Dermis blood vessel endothelial cell (primary cell): ENCODE data around the gene CNDP1. TPM values are rescaled to one million over a fixed set of nuclear protein-coding genes. Genes with fewer than 3 reads are reported as not detected.

Experiments used
- DNase-seq: peaks from one replicate; pipeline ENCODE4 v3.0.0; 2010
- total RNA-seq: library from RNA; depleted of rRNA; stranded (reverse); fragments of >200 nt; gene quantifications from 2 replicates; pipeline ENCODE4 v1.2.3, GENCODE V29; 2014

Gene CNDP1
- total RNA-seq, 1 donor from 2014 or later = not detected

DNA sequence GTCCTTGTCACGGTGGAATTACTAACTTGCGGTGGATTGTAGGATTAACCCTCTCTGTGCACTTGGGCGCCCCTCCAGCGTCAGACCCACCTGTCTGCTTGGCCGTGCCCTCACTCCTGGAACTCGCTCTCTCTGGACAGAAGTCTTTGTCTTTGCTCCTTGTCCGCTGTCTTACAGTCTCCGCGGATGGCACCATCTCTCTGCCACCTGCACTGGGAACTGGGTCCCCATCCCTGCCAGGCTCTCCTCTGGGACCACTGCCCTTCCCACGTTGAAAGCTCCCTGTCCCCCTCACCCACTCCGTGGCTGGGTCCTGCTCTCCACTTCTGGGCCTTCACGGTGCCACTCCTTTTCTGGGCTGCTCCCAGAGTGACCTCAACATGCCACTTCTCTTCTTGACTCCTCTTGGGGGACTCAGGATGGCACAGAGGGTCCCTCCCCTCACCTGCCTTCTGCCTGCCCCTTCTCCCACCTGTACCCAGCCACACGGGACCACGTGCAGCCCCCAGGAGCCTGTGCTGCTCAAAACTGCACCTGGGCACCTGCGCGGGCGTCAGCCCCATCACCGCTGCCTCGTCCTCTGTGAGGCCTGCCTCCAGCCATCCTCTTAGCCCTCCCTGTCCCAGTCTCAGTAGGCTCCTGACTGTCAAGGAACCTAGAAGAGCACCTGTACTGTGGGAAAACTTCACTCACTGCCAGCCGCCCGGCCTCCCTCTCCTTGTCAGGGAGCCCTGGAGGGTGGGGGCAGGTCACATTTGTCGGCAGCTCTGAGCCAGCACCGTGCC is 27.0 kb upstream of the CNDP1 start:
- DNase-seq = no peak

DNA sequence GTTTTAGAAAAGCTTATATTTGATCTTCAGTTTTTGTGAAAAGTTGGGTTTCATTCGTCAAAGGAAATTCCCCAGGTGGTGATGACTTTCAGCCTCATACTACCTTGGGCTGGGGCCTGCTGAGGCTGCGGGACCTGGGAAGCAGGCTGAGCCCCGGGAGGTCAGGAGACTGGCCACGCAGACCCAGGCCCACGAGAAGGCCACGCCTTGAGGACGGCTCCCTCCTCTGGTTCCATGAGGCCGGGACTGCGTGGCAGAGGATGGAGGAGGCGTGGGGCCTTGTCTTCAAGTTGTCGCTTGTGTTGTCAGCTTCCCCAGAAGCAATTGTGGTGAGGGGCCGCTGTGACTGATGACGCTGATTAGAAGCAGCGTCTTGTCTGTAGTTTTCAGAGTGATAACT is 26.4 kb upstream of the CNDP1 start:
- no peak for DNase-seq

DNA sequence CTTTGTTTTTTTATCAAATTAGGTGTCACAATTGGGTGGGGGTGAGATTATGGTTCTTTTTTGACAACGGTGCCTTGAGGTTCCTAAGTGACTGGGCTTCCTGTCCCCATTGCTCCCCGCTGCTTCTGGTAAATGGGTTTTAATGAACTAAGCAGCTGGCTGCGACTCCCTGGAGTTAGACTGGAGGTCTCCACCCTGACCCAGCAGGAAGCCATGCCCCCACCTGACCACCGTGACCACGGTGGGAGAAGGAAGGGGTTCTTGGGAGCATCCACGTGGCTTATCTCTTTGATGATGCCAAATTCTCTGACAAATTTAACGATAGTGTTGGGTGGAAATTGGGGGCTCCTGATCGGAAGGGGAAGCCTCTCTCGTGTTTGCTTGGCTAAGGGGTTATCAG is 25.9 kb upstream of the CNDP1 start:
- DNase-seq = no peak

DNA sequence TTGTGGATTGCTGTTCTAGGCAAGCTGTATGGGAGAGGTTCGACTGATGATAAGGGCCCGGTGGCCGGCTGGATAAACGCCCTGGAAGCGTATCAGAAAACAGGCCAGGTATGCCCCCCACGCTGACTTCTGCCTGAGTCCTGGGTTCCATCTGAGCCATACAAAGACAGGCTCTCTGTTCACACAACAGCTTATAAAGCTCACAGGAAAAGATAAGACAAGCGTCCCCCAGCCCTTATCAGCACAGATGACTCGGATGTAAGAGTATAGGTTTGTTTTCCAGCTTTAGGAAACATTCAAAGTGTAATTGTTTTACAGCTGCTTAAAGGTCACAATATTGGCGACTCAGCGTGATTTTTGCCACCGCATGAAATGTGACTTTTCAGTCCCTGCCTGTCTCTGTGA is 25.5 kb upstream of the CNDP1 start:
- DNase-seq = no peak

DNA sequence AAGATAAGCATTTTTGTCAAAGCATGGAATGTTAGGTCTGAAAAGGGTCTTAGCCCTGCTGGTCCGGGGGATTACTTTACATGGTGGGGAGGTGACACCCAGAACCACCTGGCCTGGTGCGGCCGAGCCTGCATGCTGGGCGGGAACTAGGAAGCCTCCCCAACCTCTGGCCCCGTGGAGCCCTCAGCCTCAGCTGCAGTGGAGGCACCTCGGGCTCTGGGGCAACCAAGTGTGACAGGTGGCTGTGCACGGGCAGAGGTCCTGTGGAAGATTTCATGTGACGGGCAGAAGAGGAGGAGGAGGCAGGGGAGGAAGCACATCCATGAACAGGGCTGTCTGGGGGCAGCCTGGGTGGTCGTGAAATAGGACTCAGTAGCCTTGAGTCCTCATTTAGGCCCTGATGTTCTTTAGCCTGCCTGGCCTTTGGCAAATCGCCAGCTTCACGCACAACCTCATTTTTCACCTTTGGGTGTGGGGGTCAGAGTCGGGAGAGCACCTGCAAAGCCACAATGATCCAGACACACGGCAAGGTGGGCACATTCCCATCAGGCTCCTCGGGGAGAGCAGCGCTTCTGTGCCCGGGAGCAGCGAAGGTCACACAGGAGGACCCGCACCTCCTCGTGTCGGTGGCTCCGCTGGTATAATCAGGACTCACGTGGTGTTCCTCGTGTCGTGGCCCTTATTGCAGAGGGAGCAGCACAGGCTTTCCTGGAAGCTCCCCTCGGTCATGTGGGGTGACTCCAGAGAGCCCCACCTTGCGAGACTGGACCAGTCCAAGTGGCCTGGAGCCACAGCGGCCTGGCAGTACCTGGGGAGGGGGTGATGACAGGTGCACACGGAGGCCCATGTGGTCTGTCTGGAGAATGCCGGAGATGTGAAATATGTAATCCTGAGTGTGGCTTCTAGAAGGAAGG is 24.2 kb upstream of the CNDP1 start:
- DNase-seq = no peak

DNA sequence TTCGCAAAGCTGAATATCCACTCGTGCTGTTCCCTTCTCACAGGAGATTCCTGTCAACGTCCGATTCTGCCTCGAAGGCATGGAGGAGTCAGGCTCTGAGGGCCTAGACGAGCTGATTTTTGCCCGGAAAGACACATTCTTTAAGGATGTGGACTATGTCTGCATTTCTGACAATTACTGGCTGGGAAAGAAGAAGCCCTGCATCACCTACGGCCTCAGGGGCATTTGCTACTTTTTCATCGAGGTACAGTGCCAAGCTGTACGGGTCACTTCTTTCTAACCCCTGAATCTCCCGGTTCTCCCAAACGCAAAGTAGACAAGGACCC is 23.6 kb upstream of the CNDP1 start:
- no peak for DNase-seq

DNA sequence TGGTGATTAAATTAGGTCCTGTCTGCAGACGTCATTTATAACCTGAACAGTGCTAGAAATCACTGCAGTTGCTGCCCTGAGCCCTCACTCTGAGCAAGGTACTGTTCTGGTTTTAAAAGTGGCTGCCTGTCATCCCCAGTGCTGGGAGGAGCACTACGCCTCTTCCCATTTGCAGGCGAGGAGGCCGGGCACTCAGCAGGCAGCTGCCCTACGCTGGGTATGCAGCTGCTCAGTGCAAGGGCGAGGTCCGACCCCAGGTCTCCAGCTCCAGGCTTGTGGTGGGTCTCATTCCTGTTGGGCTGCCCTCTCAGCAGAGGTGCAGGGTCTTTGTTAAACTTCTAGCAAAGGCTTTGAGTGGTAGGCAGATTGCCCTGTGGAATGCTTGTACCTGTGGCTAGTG is 22.5 kb upstream of the CNDP1 start:
- DNase-seq = no peak

DNA sequence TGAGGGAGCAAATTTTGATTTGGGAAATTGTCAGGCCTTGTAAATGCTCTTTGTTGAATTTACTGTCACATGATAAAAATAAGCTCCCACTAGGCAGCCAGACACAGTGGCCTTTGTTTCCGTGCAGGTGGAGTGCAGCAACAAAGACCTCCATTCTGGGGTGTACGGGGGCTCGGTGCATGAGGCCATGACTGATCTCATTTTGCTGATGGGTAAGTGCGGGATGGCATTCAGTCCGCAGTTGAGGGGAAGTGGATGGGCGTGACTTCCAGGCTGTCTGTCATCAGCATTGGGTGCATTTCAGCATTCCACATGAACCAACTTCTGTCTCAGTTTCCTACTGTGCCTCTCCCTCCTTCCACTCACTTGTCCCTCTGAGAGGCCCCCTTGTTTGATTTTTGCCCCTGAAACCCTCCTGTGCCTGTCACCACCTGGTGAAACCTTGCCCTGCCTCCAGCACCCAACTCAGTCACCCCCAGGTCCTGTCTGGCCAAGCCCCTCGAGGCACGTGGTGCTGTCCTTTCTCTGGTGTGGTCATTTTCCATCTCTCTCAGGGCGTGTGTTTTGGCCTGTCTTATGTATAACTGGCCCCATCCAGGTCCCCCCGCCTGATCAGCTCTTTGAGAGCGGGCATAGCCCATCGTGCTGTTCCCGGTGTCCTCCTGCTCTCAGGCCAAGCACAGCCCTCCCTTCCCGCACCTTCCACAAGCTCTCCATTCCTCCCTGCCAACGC is 21.8 kb upstream of the CNDP1 start:
- no peak for DNase-seq

DNA sequence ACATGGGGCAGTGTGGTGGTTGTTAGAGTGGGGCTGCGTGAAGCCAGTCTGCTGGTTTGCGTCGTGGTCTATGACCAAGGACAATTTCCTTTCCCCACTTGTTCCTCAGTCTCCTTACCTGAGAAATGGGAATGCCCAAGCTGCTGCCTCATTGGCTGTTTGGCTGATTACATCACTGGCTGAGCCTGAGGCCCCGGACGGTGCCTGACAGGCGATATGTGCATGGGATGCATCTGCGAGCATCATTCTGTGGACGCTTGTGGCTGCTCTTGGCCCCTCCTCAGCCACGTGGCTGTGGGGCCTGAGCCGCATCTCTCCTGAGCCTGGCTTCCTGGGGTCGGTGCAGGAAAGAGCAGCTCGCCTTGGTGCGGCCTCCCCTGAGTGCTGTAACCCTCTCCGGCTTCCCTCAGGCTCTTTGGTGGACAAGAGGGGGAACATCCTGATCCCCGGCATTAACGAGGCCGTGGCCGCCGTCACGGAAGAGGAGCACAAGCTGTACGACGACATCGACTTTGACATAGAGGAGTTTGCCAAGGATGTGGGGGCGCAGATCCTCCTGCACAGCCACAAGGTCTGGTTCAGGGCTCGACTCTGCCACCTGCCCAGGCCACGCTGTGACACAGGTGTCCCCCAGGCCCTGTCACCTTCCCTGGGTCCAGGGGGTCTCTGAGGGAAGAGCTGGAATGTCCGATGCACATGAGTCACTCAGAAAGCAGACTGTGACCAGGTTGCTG is 21.0 kb upstream of the CNDP1 start:
- no peak for DNase-seq

DNA sequence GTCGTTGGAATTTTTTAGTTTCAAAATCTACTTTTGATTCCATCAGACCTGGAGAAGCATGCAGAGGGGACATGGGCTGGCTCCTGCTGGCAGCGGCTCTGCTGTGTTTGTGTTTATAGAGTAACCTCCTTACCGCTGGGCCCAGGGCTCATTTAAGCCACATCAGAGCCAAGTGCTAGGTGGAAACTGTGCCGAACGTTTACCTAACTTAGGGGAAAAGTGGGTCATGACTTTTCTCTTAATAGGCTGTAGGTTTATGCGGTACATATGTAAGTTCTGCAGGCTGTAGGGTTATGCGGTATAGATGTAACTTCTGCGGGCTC is 20.5 kb upstream of the CNDP1 start:
- DNase-seq = no peak

DNA sequence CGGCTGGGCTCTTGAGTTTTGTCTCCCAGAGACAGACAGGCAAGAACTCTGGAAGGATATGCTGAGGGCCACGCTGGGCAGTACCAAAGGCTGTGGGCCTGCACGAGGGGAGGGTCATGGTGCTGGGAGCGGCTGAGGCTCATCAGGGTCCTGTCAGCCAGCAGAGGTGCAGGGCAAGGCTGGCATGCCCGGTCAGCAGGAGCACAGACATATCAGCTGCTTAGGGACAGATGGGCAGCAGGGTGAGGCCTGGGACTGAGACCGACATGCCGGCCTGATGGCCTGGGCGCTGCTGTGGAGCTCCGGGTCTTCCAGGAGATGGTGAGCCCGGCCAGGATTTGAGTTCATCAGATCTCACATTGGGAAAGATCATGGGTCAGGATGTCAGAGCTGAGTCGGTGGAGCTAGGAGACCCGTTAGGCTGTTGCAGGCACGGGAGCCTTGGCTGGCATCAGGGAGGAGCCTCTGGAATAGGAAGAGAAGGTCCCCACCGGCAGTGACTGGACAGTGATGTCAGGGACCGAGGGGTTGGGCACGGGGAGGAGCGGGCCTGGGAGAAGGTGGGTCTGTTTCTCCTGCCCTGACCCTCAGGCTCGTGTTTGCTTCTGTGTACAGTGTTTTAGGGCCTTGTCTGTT is 19.3 kb upstream of the CNDP1 start:
- no peak for DNase-seq

DNA sequence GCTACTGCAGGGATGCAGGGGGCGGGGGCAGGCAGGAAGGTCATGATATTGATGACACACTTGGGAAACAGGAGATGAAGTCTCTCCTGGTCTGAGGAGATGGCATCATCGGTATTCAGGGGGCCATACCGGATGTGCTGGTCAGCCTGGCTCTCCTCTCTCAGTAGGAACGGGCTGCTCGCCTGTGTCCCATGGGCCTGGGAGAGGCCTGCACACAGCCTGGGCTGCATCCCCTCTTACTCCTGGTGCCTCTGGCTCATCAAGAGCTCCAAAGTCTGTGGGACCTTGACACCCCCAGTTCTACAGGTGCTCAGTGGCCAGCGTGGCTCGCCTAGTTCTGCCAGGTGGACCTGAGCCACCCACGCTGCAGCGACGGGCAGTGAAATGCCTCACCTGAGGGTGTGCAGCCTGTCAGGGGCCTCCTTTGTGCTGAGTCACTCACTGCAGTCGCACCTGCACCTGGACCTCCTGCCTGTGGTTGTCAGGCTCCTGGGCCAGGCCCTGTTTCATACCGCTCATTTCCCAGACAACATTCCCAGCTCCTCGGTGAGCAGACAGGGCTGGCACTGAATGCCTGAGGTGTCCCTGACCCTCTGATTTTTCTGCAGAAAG is 18.6 kb upstream of the CNDP1 start:
- DNase-seq = no peak

DNA sequence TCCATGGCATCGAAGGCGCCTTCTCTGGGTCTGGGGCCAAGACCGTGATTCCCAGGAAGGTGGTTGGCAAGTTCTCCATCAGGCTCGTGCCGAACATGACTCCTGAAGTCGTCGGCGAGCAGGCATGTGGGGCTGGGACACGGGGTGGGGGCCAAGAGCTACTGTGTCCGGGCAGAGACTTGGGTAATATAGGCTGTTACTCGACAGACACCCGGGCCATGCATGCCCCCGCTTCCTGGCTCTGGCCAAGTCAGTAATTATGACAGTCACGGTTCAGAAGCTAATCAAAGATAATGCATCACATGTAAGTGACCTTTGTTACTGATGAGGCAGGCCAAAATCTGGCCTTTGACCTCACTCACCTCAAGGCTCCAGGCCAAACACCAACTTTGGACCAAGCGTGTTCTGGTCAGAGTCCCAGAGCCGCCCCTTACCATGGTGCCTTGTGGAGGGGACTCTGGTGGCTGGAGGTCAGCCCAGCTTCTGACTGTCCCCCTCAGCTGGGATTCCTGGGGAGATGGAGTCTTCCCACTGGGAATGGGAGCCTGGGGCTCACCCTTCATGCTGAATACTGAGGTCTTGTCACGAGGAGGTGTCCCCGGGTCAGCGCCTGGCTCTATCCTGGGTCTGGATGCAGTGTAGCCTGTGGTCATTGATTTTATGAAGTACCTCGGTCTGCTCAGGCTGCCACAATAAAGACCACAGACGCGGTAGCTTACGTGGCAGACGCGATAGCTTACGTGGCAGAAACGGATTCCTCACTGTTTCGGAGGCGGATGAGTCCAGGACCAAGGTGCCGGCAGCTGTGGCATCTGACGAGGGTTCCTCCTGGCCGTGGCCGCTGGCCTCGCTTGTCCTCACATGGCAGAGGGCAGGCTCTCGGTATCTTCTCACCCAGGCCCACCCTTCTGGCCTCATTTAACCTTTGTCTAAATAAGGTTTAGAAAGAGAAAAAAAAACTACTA is 17.7 kb upstream of the CNDP1 start:
- no peak for DNase-seq

DNA sequence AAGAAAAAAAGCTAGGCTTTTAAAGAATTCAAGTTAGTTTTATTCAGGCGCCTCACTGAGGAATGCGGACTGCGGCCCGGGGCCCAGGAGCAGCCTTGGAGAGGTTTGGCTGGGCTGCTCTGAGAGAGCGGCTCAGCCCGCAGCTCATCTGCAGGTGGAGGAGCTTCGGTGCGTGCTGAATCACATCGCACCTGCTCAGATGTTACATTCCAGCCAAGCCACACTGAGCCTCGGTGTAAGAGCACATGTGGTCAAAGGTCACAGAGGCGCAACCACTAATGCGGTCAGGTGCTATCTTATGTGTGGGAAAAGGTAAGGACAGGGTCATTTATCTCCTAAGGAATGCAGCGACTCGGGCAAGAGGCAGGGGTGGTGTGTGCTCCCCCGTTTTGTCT is 17.1 kb upstream of the CNDP1 start:
- no peak for DNase-seq

DNA sequence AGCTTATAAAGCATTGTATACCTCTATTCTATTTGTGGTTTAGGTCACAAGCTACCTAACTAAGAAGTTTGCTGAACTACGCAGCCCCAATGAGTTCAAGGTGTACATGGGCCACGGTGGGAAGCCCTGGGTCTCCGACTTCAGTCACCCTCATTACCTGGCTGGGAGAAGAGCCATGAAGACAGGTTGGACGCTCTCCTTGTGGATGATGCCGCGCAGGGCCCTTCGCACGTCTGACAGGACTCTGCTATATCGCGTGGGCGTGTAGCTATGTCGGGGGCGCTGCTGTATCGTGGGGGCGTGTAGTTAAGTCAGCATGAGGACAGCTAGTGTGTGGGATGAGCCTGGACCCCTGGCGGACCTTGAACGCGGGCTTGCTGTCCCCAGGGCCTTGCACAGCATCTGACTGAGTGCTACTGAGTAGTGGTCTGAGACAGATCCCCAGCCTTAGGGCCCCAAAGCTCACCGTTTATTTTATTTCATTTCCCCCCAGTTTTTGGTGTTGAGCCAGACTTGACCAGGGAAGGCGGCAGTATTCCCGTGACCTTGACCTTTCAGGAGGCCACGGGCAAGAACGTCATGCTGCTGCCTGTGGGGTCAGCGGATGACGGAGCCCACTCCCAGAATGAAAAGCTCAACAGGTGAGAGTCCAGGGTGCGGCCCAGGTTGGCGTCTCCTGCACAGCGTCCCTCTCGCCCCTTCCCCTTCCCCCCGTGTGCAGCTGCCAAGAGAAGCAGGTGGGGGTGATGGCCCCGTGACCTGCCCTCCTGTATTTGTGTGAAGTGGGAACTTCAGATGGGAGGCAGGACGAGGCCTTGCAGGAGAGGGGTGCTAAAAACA is 15.6 kb upstream of the CNDP1 start:
- no peak for DNase-seq

DNA sequence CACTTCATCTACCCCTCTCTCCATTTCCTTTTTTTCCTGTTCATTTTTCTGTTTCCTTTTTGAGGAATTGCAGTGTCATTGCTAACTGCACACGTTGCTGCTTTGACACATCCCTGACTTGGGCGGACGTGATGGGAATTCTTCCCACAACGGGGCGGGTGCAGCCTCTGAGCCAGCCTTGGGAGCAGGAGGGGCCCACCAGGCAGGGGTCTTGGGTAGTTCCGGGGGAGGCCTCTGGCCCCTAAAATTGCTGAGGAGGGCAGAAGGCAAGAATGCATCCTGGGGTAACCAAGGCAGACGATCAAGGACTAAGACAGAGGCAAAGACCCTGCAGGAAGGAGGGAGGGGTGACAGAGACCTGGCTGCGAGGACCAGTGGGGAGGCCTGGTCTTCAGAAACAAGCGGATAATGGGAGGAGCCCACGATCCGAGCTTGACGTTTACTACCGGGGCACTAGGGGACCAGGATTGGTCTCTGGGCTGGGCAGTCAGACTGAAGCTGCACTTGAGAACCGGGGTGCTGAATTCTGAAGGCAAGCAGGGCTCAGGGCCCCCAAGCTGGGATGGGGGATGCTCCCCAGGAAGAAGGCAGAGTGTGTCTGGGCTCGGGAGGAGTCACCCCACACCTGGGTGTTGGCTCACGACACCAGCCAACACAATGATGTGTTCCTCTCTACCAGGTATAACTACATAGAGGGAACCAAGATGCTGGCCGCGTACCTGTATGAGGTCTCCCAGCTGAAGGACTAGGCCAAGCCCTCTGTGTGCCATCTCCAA is 14.8 kb upstream of the CNDP1 start:
- no peak for DNase-seq

DNA sequence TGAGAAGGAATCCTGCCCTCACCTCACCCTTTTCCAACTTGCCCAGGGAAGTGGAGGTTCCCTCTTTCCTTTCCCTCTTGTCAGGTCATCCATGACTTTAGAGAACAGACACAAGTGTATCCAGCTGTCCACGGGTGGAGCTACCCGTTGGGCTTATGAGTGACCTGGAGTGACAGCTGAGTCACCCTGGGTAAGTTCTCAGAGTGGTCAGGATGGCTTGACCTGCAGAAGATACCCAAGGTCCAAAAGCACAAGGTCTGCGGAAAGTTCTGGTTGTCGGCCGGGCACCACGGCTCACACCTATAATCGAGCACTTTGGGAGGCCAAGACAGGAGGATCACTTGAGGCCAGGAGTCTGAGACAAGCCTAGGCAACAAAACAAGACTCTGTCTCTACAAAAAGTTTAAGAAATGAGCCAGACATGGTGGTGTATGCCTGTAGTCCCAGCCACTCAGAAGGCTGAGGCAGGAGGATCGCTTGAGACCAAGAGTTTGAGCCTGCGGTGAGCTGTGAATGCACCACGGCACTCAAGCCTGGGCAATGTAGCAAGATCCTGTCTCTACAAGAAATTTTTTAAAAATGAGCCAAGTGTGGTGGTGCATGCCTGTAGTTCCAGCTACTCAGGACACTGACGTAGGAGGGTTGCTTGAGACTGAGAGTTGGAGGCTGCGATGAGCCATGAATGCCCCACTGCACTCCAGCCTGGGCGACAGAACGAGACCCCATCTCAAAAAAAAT is 14.0 kb upstream of the CNDP1 start:
- no peak for DNase-seq

DNA sequence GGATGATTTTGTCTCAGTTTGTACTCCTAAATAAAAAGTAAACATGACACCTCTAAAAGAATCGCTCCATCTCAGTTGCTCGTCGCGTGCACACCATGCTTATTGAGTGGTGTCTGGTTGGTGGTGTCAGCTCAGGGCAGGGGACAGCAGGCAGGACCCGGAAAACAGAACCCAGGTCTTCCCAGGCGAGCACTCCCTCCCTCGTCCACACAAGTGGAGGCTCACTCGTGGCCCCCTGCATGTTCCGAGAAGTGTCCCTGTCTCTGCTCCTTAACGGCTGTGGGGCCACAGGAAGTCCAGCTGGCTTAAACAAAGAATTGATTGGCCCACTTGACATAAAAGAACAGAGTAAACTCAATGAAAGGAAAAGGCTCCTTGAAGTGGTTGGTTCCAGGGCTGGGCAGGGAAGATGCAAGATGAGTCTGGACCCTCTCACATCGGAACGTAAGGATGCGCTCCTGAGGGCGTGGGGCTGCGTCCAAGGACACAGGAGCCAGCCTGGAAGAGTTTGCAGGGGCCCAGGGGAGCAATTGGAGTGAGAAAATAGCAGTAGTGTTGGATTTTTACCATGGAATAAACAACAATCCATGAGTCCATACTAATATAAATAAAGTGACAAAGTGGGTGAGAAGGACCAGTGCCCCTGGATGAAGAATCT is 13.1 kb upstream of the CNDP1 start:
- DNase-seq = no peak
